ENCODE measurements around the gene USP22. TPM values are rescaled to one million over a fixed set of nuclear protein-coding genes. Genes with fewer than 3 reads are reported as not detected.

The USP22 gene
- total RNA-seq, 1 donor from 2014 or later = 192 TPM

- Histone ChIP-seq H3K4me3 (no peak overlapping the region), H3K4me2 (no peak overlapping the region), H3K27me3 (no peaks in the 10 kb centered on the region), H3K9me3 (ENCODE audit: low read depth) (no peaks in the 10 kb centered on the region), H3K27ac (no peak overlapping the region), H3F3A (ENCODE audit: low read depth) (peaks cover 12% of the 10 kb centered on the region), H3K36me3 (peaks cover 19% of the 10 kb centered on the region), H3K9ac (no peak overlapping the region), H3K79me2 (ENCODE audit: low read depth) (peaks cover 100% of the 10 kb centered on the region), H3K4me1 (no peaks in the 10 kb centered on the region), H2AFZ (replicated peaks) (no peak overlapping the region), H4K20me1 (ENCODE audit: low read depth) (peaks cover 100% of the 10 kb centered on the region)
- Mint-ChIP-seq H3K27me3 (ENCODE audit: insufficient read depth, low read depth) (peaks cover 6% of the 10 kb centered on the region), H3K27ac (no peak overlapping the region), H3K36me3 (peaks cover 69% of the 10 kb centered on the region), H3K4me3 (no peak overlapping the region), H3K9me3 (no peaks in the 10 kb centered on the region), H3K4me1 (peaks cover 2% of the 10 kb centered on the region)
- DNase-seq (ENCODE audit: low spot score) = no peak
- TF ChIP-seq CTCF (IDR thresholded peaks at IDR 0.05) (no peak), EZH2phosphoT487 (IDR thresholded peaks at IDR 0.05) (no peak), EZH2 (IDR thresholded peaks at IDR 0.05) (no peak)
Measured at GRCh38 chr17:21020622-21021021, 22.2 kb downstream of the USP22 start.

GRCh38 chr17:21019976-21020586 is 22.7 kb downstream of the USP22 start:
- TF ChIP-seq EZH2phosphoT487 (IDR thresholded peaks at IDR 0.05) (no peak), CTCF (IDR thresholded peaks at IDR 0.05) (peak; percentile 32)
- H3K27me3 ChIP-seq = no peaks in the 10 kb centered on the region
- no peak overlapping the region for H3K4me3 ChIP-seq
- H3K4me2 ChIP-seq = no peak overlapping the region
- Mint-ChIP-seq H3K36me3 (peaks cover 66% of the 10 kb centered on the region), H3K4me3 (no peak overlapping the region), H3K9me3 (no peaks in the 10 kb centered on the region), H3K27me3 (ENCODE audit: insufficient read depth, low read depth) (peaks cover 6% of the 10 kb centered on the region), H3K4me1 (no peaks in the 10 kb centered on the region), H3K27ac (no peak overlapping the region)
- no peak overlapping the region for H3K9ac ChIP-seq
- no peaks in the 10 kb centered on the region for H3K9me3 ChIP-seq (ENCODE audit: low read depth)
- no peak overlapping the region for H3K27ac ChIP-seq
- H3K4me1 ChIP-seq = no peaks in the 10 kb centered on the region
- H3K36me3 ChIP-seq = peaks cover 19% of the 10 kb centered on the region
- DNase-seq (ENCODE audit: low spot score) = peak; percentile 29
- no peak overlapping the region for H2AFZ ChIP-seq (replicated peaks)
- peaks cover 12% of the 10 kb centered on the region for H3F3A ChIP-seq (ENCODE audit: low read depth)
- peaks cover 100% of the 10 kb centered on the region for H3K79me2 ChIP-seq (ENCODE audit: low read depth)
- H4K20me1 ChIP-seq (ENCODE audit: low read depth) = peaks cover 100% of the 10 kb centered on the region

- Histone ChIP-seq H2AFZ (replicated peaks) (no peak overlapping the region), H3K9ac (no peak overlapping the region), H3F3A (ENCODE audit: low read depth) (peaks cover 12% of the 10 kb centered on the region), H4K20me1 (ENCODE audit: low read depth) (peaks cover 100% of the 10 kb centered on the region), H3K36me3 (peaks cover 19% of the 10 kb centered on the region), H3K4me3 (no peak overlapping the region), H3K79me2 (ENCODE audit: low read depth) (peaks cover 100% of the 10 kb centered on the region), H3K27ac (no peak overlapping the region), H3K4me2 (no peak overlapping the region), H3K9me3 (ENCODE audit: low read depth) (no peaks in the 10 kb centered on the region), H3K4me1 (no peaks in the 10 kb centered on the region), H3K27me3 (no peaks in the 10 kb centered on the region)
- H3K9me3 Mint-ChIP-seq = no peaks in the 10 kb centered on the region
- H3K36me3 Mint-ChIP-seq = peaks cover 61% of the 10 kb centered on the region
- no peak for DNase-seq (ENCODE audit: low spot score)
- TF ChIP-seq EZH2phosphoT487 (IDR thresholded peaks at IDR 0.05) (no peak), EZH2 (IDR thresholded peaks at IDR 0.05) (no peak), CTCF (IDR thresholded peaks at IDR 0.05) (no peak)
- no peaks in the 10 kb centered on the region for H3K4me1 Mint-ChIP-seq
- no peak overlapping the region for H3K27ac Mint-ChIP-seq
- H3K27me3 Mint-ChIP-seq (ENCODE audit: insufficient read depth, low read depth) = peaks cover 8% of the 10 kb centered on the region
- no peak overlapping the region for H3K4me3 Mint-ChIP-seq
Measured at GRCh38 chr17:21018894-21019293, 23.9 kb downstream of the USP22 start.

Measured in neural progenitor cell (in vitro differentiated cells).